GM12878 (cell line): ENCODE results near the gene GOLGA7B. TPM values are rescaled to one million over a fixed set of nuclear protein-coding genes. Genes with fewer than 3 reads are reported as not detected.

Experiments
- ATAC-seq: fragments of 200-7000 bp; cut with Tn5 transposase; 3 replicates; pipeline ENCODE4 v1.9.1; 2020; ENCODE audit warnings: mild to moderate bottlenecking, moderate library complexity
- BruUV-seq: library from RNA; stranded (reverse); fragments of 400-500 nt; replicated peaks from 2 replicates; lab custom pipeline; 2021; lab: Mats Ljungman, UMichigan
- CTCF ChIA-PET: fragments of 300-600 bp; sonication (Branson Sonifier 250); formaldehyde crosslinking; extraction: SDS; loops from one replicate; lab custom pipeline; 2021; ENCODE audit warnings: inconsistent platforms; lab: Yijun Ruan, JAX
- POLR2A ChIA-PET: fragments of 350-600 bp; formaldehyde crosslinking; extraction: SDS; loops from one replicate; lab custom pipeline; 2021; ENCODE audit warnings: inconsistent platforms; lab: Charles Lee
- RAD21 ChIA-PET: fragments of 300-600 bp; sonication (Branson Sonifier 250); formaldehyde crosslinking; loops from one replicate; lab custom pipeline; 2023; ENCODE audit warnings: antibody characterized with exemption; ENCODE audit not compliant: unreplicated experiment; lab: Charles Lee
- SMC1A ChIA-PET: fragments of 300-600 bp; sonication (Branson Sonifier 250); formaldehyde crosslinking; loops from one replicate; lab custom pipeline; 2023; ENCODE audit not compliant: unreplicated experiment, uncharacterized antibody; lab: Charles Lee
- DNase-seq: peaks from one replicate; pipeline ENCODE4 v3.0.0-alpha.2; 2011; ENCODE audit warnings: low read depth, low spot score
- FAIRE-seq: peaks from 3 replicates; lab custom pipeline; 2011; peaks lifted over from hg19 to GRCh38; lab: Jason Lieb, UNC
- H2AFZ ChIP-seq: 2 replicates; pipeline ENCODE4 v1.6.0; 2011; ENCODE audit warnings: low read depth, low read length, control low read depth; ENCODE audit not compliant: control insufficient read depth
- H3K27ac ChIP-seq: 2 replicates; pipeline ENCODE4 v1.5.1; 2011; ENCODE audit warnings: control low read depth; ENCODE audit not compliant: control insufficient read depth, insufficient read depth
- H3K27me3 ChIP-seq, 2 experiments: replicated peaks in 1 of 2; 2 replicates each; pipeline versions ENCODE4 v1.6.0 to v1.6.1; 2011; ENCODE audit warnings: low read length in 1 of 2; ENCODE audit not compliant: control insufficient read depth in 2 of 2, insufficient read depth in 2 of 2
- H3K36me3 ChIP-seq, 2 experiments: 2 replicates each; pipeline ENCODE4 v1.5.1; 2011; ENCODE audit warnings: low read length in 1 of 2; ENCODE audit not compliant: control insufficient read depth in 2 of 2, insufficient read depth in 2 of 2
- H3K4me1 ChIP-seq: 2 replicates; pipeline ENCODE4 v1.6.1; 2011; ENCODE audit warnings: mild to moderate bottlenecking, low read length, moderate library complexity, mixed read lengths; ENCODE audit not compliant: control insufficient read depth, insufficient read depth
- H3K4me2 ChIP-seq: 2 replicates; pipeline ENCODE4 v1.6.0; 2011; ENCODE audit warnings: control low read depth; ENCODE audit not compliant: control insufficient read depth, insufficient read depth
- H3K4me3 ChIP-seq: fragments of 200-600 bp; sonication (generic); 2 replicates; pipeline ENCODE4 v1.5.1; 2016
- H3K79me2 ChIP-seq: 2 replicates; pipeline ENCODE4 v1.6.0; 2011; ENCODE audit warnings: low read length; ENCODE audit not compliant: control insufficient read depth, insufficient read depth
- H3K9ac ChIP-seq: 2 replicates; pipeline ENCODE4 v1.8.0; 2011; ENCODE audit warnings: low read length, control low read depth, mixed read lengths; ENCODE audit not compliant: control insufficient read depth, insufficient read depth
- H3K9me3 ChIP-seq: replicated peaks from 3 replicates; pipeline ENCODE4 v1.5.1; 2011; ENCODE audit warnings: mild to moderate bottlenecking, low read length; ENCODE audit not compliant: control insufficient read depth, insufficient read depth
- H4K20me1 ChIP-seq: 2 replicates; pipeline ENCODE4 v1.6.0; 2011; ENCODE audit not compliant: control insufficient read depth, insufficient read depth
- BHLHE40 ChIP-seq, 2 experiments: fragments of 450-650 bp in 1 of 2; IDR thresholded peaks; 2 replicates each; pipeline ENCODE4 v1.6.1; 2011 to 2017; ENCODE audit warnings: low read depth in 2 of 2, borderline replicate concordance in 1 of 2, improper control_type of control experiment in 1 of 2, low read length in 1 of 2, mild to moderate bottlenecking in 1 of 2
- CHD4 ChIP-seq: fragments of 200-600 bp; sonication (generic); IDR thresholded peaks from 2 replicates; pipeline ENCODE4 v1.6.1; 2016; ENCODE audit warnings: mild to moderate bottlenecking
- JUNB ChIP-seq: IDR thresholded peaks from 2 replicates; pipeline ENCODE4 v1.6.1; 2016; ENCODE audit warnings: antibody characterized with exemption, mild to moderate bottlenecking
- NR2C2 ChIP-seq: IDR thresholded peaks from 2 replicates; pipeline ENCODE4 v1.6.1; 2011; ENCODE audit warnings: borderline replicate concordance, low read depth; ENCODE audit not compliant: control insufficient read depth, insufficient read length
- SREBF2 ChIP-seq: IDR thresholded peaks from 2 replicates; pipeline ENCODE4 v1.6.1; 2012; ENCODE audit warnings: mild to moderate bottlenecking, low read length
- YY1 ChIP-seq: IDR thresholded peaks from 2 replicates; pipeline ENCODE4 v1.6.1; 2011; ENCODE audit warnings: low read depth, mild to moderate bottlenecking, low read length
- ZSCAN29 ChIP-seq: fragments of 450-650 bp; IDR thresholded peaks from 2 replicates; pipeline ENCODE4 v1.6.1; 2017; ENCODE audit warnings: mild to moderate bottlenecking, moderate library complexity
- WGBS: methylation state at CpG from one replicate; pipeline ENCODE4 v1.1.6; 2016; ENCODE audit warnings: low lambda C conversion rate; ENCODE audit not compliant: insufficient replicate concordance, insufficient coverage; ENCODE audit errors: missing lambda C conversion rate; 5-methylcytosine and 5-hydroxymethylcytosine counted together
- in situ Hi-C: fragments of 300-500 bp; cut with MboI; formaldehyde crosslinking; loops from 9 replicates; pipeline ENCODE4 v1.14.3; 2018; ENCODE audit warnings: mixed read lengths
- intact Hi-C: fragments of 100-400 bp; cut with micrococcal nuclease; formaldehyde crosslinking; loops from one replicate; pipeline ENCODE4 v1.14.2; 2022; ENCODE audit not compliant: unreplicated experiment
- polyA plus RNA-seq, 11 experiments: library from polyadenylated mRNA; depleted of rRNA in 4 of 11; unstranded in 6 of 11; stranded (reverse) in 5 of 11; fragments of >200 nt; fragmentation: Nextera tagmentation in 4 of 11; fragmentation: Illumina TruSeq in 1 of 11; extraction: Ambion mirVana in 4 of 11; extraction: Trizol in 1 of 11; gene quantifications; 1 replicate in 1 of 11; 2 replicates in 10 of 11; pipeline versions ENCODE4 v1.2.1 to v1.2.3, GENCODE V29; 2011 to 2016; ENCODE audit warnings: inconsistent platforms in 2 of 11, missing spikeins in 2 of 11, low read depth in 1 of 11
- total RNA-seq, 4 experiments: library from RNA; depleted of rRNA in 3 of 4; stranded (reverse); fragments of >200 nt in 3 of 4; fragmentation: Illumina TruSeq in 1 of 4; extraction: Trizol in 1 of 4; gene quantifications; 2 replicates each; pipeline versions ENCODE4 v1.2.1 to v1.2.3, GENCODE V29; 2013 to 2021
- TF ChIP-seq, protein P1 (sequence below): fragments of 450-650 bp; IDR thresholded peaks from 2 replicates; pipeline ENCODE4 v1.6.1; 2018; ENCODE audit warnings: borderline replicate concordance, mild to moderate bottlenecking; ENCODE audit not compliant: partially characterized antibody
- TF ChIP-seq, protein P2 (sequence below): fragments of 450-650 bp; formaldehyde crosslinking; IDR thresholded peaks from 2 replicates; pipeline ENCODE4 v1.5.0; 2022; ENCODE audit warnings: mild to moderate bottlenecking, missing genetic modification characterization
- TF ChIP-seq, protein P3 (sequence below): fragments of 450-650 bp; formaldehyde crosslinking; IDR thresholded peaks from 2 replicates; pipeline ENCODE4 v1.4.0; 2022; ENCODE audit warnings: mild to moderate bottlenecking, moderate library complexity
- TF ChIP-seq, protein P4 (sequence below), 3 experiments: IDR thresholded peaks in 2 of 3; conservative IDR thresholded peaks in 1 of 3; 2 replicates each; pipeline ENCODE4 v1.5.1; 2011; ENCODE audit warnings: low read depth in 3 of 3, low read length in 3 of 3, mild to moderate bottlenecking in 3 of 3, control low read depth in 2 of 3, moderate library complexity in 2 of 3, inconsistent platforms in 1 of 3, mixed read lengths in 1 of 3; ENCODE audit not compliant: control insufficient read depth in 2 of 3, insufficient read depth in 1 of 3; ENCODE audit errors: extremely low read depth in 1 of 3

The GOLGA7B gene
- total and polyA plus RNA-seq, 10 of the 15 experiments (the other 5 are each of a cell fraction or from before 2014, with no cell fraction given): 0.01 to 0.02 (median 0.01) TPM; not detected in 7

DNA sequence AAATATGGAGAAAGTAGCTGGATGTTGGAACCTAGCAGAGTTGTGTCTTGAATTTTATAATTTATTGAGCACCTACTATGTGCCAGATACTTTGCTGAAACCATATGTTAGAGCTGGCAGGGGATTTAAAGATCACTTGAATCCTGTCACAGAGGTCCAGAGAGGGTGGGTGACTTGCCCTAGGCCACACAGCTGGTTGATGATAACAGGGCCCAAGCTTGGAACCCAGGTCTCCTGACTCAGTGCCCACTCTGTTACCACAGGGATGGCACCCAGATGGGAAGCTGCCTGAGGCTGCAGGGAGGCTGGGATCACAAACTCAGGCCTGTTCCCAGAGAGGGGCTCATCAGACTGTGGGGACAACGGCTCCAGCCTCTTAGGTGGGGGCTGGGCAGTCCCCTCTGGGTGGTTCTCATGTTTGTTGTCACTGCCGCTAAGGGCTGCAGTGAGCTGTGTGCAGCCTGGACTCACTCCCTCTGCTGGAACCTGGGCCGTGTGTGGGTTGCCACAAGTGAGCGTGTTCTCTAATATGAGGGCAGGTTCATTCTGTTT, 18.6 kb downstream of the GOLGA7B start:
- RAD21 ChIA-PET: interaction anchor here (1.1 to 1.8 kb wide), 2 partner anchors 77 to 167 kb away, joined by 3 to 5 read pairs; no protein-coding TSS in a partner anchor
- no peak overlapping the region for H2AFZ ChIP-seq
- intact Hi-C loops: loop anchor here (5.0 kb wide), 1 partner anchor 161 kb away; no protein-coding TSS in a partner anchor
- H3K9me3 ChIP-seq: no peaks in the 10 kb centered on the region
- no peaks in the 10 kb centered on the region for H3K36me3 ChIP-seq
- no peak overlapping the region for H3K9ac ChIP-seq
- peaks cover 0 to 2% of the 10 kb centered on the region in 2 experiments; a peak in 1 of 4 replicates for H3K27me3 ChIP-seq
- no TSS peak for BruUV-seq
- SMC1A ChIA-PET: interaction anchor here (1.0 to 1.4 kb wide), 3 partner anchors 9 to 67 kb away, joined by 3 to 4 read pairs (median 3); no protein-coding TSS in a partner anchor
- peaks cover 3% of the 10 kb centered on the region; the same call in 1 of the 2 replicates for H3K4me1 ChIP-seq
- no peak overlapping the region for H3K4me3 ChIP-seq
- POLR2A ChIA-PET: no interaction called here
- CTCF ChIA-PET: interaction anchor here (0.9 to 3.8 kb wide), 10 partner anchors 7 to 173 kb away, joined by 3 to 42 read pairs (median 4); no protein-coding TSS in a partner anchor
- 65% methylated on average over 4 of the region's 4 CpGs for WGBS
- no peak overlapping the region for H3K27ac ChIP-seq
- DNase-seq: no peak
- H4K20me1 ChIP-seq: no peaks in the 10 kb centered on the region
- in situ Hi-C loops: no loop called here
- no peak for FAIRE-seq
- no peaks in the 10 kb centered on the region for H3K79me2 ChIP-seq
- ATAC-seq: no peak
- no peak overlapping the region for H3K4me2 ChIP-seq
- no peak for TF ChIP-seq JUNB
- TF ChIP-seq ZSCAN29: no peak
- TF ChIP-seq, protein P1, sequence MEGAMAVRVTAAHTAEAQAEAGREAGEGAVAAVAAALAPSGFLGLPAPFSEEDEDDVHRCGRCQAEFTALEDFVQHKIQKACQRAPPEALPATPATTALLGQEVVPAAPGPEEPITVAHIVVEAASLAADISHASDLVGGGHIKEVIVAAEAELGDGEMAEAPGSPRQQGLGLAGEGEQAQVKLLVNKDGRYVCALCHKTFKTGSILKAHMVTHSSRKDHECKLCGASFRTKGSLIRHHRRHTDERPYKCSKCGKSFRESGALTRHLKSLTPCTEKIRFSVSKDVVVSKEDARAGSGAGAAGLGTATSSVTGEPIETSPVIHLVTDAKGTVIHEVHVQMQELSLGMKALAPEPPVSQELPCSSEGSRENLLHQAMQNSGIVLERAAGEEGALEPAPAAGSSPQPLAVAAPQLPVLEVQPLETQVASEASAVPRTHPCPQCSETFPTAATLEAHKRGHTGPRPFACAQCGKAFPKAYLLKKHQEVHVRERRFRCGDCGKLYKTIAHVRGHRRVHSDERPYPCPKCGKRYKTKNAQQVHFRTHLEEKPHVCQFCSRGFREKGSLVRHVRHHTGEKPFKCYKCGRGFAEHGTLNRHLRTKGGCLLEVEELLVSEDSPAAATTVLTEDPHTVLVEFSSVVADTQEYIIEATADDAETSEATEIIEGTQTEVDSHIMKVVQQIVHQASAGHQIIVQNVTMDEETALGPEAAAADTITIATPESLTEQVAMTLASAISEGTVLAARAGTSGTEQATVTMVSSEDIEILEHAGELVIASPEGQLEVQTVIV: no peak
- no peak for TF ChIP-seq YY1
- TF ChIP-seq, protein P2, sequence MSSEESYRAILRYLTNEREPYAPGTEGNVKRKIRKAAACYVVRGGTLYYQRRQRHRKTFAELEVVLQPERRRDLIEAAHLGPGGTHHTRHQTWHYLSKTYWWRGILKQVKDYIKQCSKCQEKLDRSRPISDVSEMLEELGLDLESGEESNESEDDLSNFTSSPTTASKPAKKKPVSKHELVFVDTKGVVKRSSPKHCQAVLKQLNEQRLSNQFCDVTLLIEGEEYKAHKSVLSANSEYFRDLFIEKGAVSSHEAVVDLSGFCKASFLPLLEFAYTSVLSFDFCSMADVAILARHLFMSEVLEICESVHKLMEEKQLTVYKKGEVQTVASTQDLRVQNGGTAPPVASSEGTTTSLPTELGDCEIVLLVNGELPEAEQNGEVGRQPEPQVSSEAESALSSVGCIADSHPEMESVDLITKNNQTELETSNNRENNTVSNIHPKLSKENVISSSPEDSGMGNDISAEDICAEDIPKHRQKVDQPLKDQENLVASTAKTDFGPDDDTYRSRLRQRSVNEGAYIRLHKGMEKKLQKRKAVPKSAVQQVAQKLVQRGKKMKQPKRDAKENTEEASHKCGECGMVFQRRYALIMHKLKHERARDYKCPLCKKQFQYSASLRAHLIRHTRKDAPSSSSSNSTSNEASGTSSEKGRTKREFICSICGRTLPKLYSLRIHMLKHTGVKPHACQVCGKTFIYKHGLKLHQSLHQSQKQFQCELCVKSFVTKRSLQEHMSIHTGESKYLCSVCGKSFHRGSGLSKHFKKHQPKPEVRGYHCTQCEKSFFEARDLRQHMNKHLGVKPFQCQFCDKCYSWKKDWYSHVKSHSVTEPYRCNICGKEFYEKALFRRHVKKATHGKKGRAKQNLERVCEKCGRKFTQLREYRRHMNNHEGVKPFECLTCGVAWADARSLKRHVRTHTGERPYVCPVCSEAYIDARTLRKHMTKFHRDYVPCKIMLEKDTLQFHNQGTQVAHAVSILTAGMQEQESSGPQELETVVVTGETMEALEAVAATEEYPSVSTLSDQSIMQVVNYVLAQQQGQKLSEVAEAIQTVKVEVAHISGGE (CRISPR knock-in tag): no peak
- no peak for TF ChIP-seq CHD4
- TF ChIP-seq, protein P3, sequence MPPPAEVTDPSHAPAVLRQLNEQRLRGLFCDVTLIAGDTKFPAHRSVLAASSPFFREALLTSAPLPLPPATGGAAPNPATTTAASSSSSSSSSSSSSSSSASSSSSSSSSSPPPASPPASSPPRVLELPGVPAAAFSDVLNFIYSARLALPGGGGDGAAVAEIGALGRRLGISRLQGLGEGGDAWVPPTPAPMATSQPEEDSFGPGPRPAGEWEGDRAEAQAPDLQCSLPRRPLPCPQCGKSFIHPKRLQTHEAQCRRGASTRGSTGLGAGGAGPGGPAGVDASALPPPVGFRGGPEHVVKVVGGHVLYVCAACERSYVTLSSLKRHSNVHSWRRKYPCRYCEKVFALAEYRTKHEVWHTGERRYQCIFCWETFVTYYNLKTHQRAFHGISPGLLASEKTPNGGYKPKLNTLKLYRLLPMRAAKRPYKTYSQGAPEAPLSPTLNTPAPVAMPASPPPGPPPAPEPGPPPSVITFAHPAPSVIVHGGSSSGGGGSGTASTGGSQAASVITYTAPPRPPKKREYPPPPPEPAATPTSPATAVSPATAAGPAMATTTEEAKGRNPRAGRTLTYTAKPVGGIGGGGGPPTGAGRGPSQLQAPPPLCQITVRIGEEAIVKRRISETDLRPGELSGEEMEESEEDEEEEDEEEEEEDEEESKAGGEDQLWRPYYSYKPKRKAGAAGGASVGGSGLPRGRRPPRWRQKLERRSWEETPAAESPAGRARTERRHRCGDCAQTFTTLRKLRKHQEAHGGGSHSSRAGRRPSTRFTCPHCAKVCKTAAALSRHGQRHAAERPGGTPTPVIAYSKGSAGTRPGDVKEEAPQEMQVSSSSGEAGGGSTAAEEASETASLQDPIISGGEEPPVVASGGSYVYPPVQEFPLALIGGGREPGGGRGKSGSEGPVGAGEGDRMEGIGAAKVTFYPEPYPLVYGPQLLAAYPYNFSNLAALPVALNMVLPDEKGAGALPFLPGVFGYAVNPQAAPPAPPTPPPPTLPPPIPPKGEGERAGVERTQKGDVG: no peak
- no peak for TF ChIP-seq BHLHE40 (IDR thresholded peaks at IDR 0.05; ENCODE audit: borderline replicate concordance in 1 of 2, low read depth in 2 of 2, low read length in 1 of 2)
- TF ChIP-seq SREBF2: no peak
- TF ChIP-seq, protein P4, sequence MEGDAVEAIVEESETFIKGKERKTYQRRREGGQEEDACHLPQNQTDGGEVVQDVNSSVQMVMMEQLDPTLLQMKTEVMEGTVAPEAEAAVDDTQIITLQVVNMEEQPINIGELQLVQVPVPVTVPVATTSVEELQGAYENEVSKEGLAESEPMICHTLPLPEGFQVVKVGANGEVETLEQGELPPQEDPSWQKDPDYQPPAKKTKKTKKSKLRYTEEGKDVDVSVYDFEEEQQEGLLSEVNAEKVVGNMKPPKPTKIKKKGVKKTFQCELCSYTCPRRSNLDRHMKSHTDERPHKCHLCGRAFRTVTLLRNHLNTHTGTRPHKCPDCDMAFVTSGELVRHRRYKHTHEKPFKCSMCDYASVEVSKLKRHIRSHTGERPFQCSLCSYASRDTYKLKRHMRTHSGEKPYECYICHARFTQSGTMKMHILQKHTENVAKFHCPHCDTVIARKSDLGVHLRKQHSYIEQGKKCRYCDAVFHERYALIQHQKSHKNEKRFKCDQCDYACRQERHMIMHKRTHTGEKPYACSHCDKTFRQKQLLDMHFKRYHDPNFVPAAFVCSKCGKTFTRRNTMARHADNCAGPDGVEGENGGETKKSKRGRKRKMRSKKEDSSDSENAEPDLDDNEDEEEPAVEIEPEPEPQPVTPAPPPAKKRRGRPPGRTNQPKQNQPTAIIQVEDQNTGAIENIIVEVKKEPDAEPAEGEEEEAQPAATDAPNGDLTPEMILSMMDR (IDR thresholded peaks at IDR 0.05 in 2 of 3, conservative IDR thresholded peaks at IDR 0.05 in 1 of 3; ENCODE audit: control insufficient read depth in 2 of 3, extremely low read depth in 1 of 3, insufficient read depth in 1 of 3, low read depth in 3 of 3, low read length in 3 of 3): no peak
- TF ChIP-seq NR2C2: no peak
